Omental fat pad (tissue), 4 donors: Measurements from ENCODE around the gene CLIC2. TPM values are rescaled to one million over a fixed set of nuclear protein-coding genes. Genes with fewer than 3 reads are reported as not detected.

Experiments
- ATAC-seq: fragments of 150-250 bp; one replicate; pipeline ENCODE4 v1.9.1; 2016; ENCODE audit warnings: mild to moderate bottlenecking, moderate library complexity; ENCODE audit not compliant: low FRiP score
- DNase-seq: peaks from one replicate; pipeline ENCODE4 v3.0.0-alpha.2; 2019; ENCODE audit warnings: low spot score
- small RNA-seq: library from RNA; depleted of rRNA; stranded (forward); fragments of <200 nt; gene quantifications from one replicate; pipeline ENCODE3, GENCODE V24; 2016
- total RNA-seq, 4 donors: library from RNA; depleted of rRNA; stranded (reverse); fragments of >200 nt; gene quantifications; one replicate each; pipeline ENCODE4 v1.1.0, GENCODE V29; 2016
- TF ChIP-seq, protein P1 (sequence below), 3 donors: fragments of 450-650 bp; IDR thresholded peaks; one replicate each; pipeline ENCODE4 v1.5.1; 2016 to 2017; ENCODE audit warnings: antibody characterized with exemption in 3 of 3, mild to moderate bottlenecking in 3 of 3, moderate library complexity in 2 of 3

The CLIC2 gene
- total RNA-seq, 4 donors from 2014 or later, result 17.2 to 61.8 (median 17.4) TPM

DNA sequence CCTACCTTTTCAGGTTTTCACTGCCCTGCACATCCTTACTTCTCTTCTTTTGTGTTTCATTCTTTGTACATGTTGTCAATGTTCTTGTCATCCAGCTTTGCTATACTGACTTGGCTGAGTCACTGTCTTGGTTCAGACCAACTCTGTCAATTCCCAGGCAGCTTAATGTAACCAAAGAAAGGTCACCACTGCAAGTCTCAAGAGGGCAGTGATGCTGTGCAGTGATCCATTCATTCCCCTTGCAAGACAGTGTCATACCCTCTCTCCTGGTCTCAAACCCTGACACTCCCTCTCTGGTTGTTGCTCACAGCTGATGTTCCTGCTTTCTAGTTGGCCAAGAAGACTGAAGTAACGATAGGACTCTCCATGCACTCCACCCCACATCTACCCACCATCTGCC, 87.7 kb downstream of the CLIC2 start:
- no peak for DNase-seq
- ATAC-seq, result no peak
- TF ChIP-seq, protein P1, sequence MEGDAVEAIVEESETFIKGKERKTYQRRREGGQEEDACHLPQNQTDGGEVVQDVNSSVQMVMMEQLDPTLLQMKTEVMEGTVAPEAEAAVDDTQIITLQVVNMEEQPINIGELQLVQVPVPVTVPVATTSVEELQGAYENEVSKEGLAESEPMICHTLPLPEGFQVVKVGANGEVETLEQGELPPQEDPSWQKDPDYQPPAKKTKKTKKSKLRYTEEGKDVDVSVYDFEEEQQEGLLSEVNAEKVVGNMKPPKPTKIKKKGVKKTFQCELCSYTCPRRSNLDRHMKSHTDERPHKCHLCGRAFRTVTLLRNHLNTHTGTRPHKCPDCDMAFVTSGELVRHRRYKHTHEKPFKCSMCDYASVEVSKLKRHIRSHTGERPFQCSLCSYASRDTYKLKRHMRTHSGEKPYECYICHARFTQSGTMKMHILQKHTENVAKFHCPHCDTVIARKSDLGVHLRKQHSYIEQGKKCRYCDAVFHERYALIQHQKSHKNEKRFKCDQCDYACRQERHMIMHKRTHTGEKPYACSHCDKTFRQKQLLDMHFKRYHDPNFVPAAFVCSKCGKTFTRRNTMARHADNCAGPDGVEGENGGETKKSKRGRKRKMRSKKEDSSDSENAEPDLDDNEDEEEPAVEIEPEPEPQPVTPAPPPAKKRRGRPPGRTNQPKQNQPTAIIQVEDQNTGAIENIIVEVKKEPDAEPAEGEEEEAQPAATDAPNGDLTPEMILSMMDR (IDR thresholded peaks at IDR 0.05), result no peak

DNA sequence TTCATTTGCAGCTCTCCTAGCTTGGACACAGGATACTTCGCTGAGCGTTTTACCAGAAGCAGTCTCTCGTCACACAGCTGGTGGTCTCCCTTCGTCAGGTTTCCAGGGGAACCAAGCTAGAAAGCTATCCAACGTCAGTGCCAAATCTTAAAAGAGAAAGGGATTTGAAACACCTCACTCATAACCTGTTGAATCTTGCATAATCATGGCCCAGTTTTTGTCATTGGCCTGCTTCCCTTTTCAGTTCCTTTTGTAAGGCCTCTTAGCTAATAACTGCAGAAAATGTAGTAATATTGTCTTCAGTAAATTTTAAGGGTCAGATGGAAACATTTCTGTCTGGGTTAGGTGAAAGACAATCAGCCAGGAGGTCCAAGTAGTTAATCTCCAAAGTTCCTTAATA, 92.1 kb downstream of the CLIC2 start:
- ATAC-seq, result no peak
- TF ChIP-seq, protein P1 (IDR thresholded peaks at IDR 0.05), result no peak
- no peak for DNase-seq

DNA sequence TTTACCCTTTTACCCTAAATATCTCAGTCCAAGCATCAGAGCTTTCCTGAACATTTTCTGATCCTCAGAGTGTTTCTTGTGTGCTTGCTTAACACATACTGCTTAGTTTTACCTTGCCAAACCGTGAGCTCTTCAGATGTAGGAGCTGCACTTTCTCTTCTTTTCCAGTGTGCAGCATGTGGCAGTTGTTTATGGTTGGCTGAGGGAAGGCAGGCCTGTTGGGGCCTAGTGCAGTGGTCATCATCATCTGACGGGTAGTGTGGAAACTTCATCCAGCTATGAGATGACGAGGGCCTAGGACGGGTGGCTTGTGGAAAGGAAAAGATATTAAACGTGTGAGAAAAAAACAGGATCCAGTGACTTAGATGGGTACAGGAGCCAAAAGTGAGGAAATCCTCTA, 96.7 kb downstream of the CLIC2 start:
- no peak for ATAC-seq
- no peak for DNase-seq
- TF ChIP-seq, protein P1 (IDR thresholded peaks at IDR 0.05), result no peak

DNA sequence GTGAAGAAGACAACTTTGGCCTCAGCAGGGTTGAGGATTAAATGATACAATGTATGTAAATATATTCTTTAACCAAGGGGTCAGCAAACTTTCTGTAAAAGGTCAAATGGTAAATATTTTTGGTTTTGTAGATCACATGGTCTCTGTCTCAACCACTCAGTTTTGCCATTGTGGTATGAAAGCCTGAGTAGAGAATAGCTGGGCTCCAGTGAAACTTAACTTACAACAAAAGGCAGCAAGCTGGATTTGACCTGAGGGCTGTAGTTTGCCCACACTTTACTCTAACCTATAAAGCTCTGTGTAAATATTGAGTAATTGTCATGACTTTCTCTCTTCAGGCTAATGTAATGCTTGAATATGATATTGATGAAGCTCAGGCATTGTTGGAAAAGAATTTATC, 98.5 kb downstream of the CLIC2 start:
- TF ChIP-seq, protein P1 (IDR thresholded peaks at IDR 0.05), result no peak
- ATAC-seq (no peak), DNase-seq (no peak)

DNA sequence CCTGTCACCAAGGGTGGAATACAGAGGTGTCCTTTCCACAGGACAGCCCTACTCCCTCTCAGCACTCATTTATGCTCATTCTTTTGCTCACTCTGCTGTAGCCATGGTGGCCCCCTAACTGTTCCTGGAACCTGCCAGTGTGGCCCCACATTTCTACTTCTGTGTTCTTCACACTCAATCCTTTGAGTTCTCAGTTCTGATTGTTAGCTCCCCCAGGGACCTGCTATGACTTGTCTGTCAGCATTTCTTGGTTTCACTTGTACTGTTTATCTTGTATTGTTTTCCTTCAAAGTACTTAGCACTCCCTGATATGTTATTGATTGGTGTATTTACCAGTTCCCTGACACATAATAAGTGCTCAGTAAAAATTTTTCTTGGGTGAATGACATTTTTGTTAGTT, 103.3 kb downstream of the CLIC2 start:
- ATAC-seq (no peak), DNase-seq (no peak)
- TF ChIP-seq, protein P1 (IDR thresholded peaks at IDR 0.05), result no peak

Small RNAs within 50 kb of the gene (small RNA-seq; reads per million reads assigned to genes)
- gene AC234781.4 (not detected), gene MIR1184-2 (not detected)

Other genes starting within 250 kb of the CLIC2 start
- 10 to 100 TPM; 22.2 to 30.4 (median 25.7) TPM for gene VBP1, start 118.2 kb downstream of the CLIC2 start, total RNA-seq
- under 1 TPM; 0.19 to 0.37 (median 0.28) TPM for gene RAB39B, start 70.1 kb downstream of the CLIC2 start, total RNA-seq
- not detected for gene F8A2, start 47.5 kb upstream of the CLIC2 start, total RNA-seq
- 10 to 100 TPM in 2 of 4 donors, 1 to 10 TPM in 2; 8.4 to 13.9 (median 11.2) TPM for gene F8A3, start 124.0 kb upstream of the CLIC2 start, total RNA-seq